Measurements from ENCODE around the gene CLMN.

The CLMN gene

GRCh38 chr14:95258754-95259593, 60.7 kb downstream of the CLMN start:
- no peak for DNase-seq

GRCh38 chr14:95258156-95258555, 61.6 kb downstream of the CLMN start:
- DNase-seq, result no peak

GRCh38 chr14:95257521-95257920, 62.2 kb downstream of the CLMN start:
- DNase-seq, result no peak

- no peak for DNase-seq
Measured at GRCh38 chr14:95256776-95257060, 63.0 kb downstream of the CLMN start.

- DNase-seq, result no peak
Measured at GRCh38 chr14:95256002-95256775, 63.5 kb downstream of the CLMN start.

GRCh38 chr14:95255487-95255886, 64.2 kb downstream of the CLMN start:
- no peak for DNase-seq

GRCh38 chr14:95255013-95255412, 64.7 kb downstream of the CLMN start:
- no peak for DNase-seq

GRCh38 chr14:95254288-95254687, 65.4 kb downstream of the CLMN start:
- DNase-seq, result no peak

GRCh38 chr14:95253039-95253630, 66.6 kb downstream of the CLMN start:
- DNase-seq, result no peak

- no peak for DNase-seq
Measured at GRCh38 chr14:95252219-95252618, 67.5 kb downstream of the CLMN start.

GRCh38 chr14:95250936-95251335, 68.8 kb downstream of the CLMN start:
- DNase-seq, result no peak

- DNase-seq, result no peak
Measured at GRCh38 chr14:95250140-95250769, 69.5 kb downstream of the CLMN start.

GRCh38 chr14:95248432-95248831, 71.3 kb downstream of the CLMN start:
- no peak for DNase-seq

- no peak for DNase-seq
Measured at GRCh38 chr14:95246870-95247269, 72.8 kb downstream of the CLMN start.

- DNase-seq, result no peak
Measured at GRCh38 chr14:95245334-95245733, 74.4 kb downstream of the CLMN start.

- no peak for DNase-seq
Measured at GRCh38 chr14:95244587-95244986, 75.1 kb downstream of the CLMN start.

- no peak for DNase-seq
Measured at GRCh38 chr14:95242870-95243269, 76.8 kb downstream of the CLMN start.

- DNase-seq, result no peak
Measured at GRCh38 chr14:95240859-95241813, 78.6 kb downstream of the CLMN start.

GRCh38 chr14:95238487-95239298, 81.0 kb downstream of the CLMN start:
- DNase-seq, result no peak

- DNase-seq, result no peak
Measured at GRCh38 chr14:95237958-95238340, 81.8 kb downstream of the CLMN start.

All from stimulated activated CD4-positive, alpha-beta T cell treated with anti-CD3 and anti-CD28 coated beads, Interleukin-2, amount 100 ng/mL, for 24 hours (primary cell).